GM19372 (cell line): ENCODE results near the gene CCNY.

Source experiments
- ATAC-seq: cut with Tn5 transposase; IDR thresholded peaks from one replicate; pipeline ENCODE4 v1.9.1; 2021; ENCODE audit warnings: mild to moderate bottlenecking, low read depth, moderate library complexity; ENCODE audit not compliant: unreplicated experiment

The CCNY gene

DNA sequence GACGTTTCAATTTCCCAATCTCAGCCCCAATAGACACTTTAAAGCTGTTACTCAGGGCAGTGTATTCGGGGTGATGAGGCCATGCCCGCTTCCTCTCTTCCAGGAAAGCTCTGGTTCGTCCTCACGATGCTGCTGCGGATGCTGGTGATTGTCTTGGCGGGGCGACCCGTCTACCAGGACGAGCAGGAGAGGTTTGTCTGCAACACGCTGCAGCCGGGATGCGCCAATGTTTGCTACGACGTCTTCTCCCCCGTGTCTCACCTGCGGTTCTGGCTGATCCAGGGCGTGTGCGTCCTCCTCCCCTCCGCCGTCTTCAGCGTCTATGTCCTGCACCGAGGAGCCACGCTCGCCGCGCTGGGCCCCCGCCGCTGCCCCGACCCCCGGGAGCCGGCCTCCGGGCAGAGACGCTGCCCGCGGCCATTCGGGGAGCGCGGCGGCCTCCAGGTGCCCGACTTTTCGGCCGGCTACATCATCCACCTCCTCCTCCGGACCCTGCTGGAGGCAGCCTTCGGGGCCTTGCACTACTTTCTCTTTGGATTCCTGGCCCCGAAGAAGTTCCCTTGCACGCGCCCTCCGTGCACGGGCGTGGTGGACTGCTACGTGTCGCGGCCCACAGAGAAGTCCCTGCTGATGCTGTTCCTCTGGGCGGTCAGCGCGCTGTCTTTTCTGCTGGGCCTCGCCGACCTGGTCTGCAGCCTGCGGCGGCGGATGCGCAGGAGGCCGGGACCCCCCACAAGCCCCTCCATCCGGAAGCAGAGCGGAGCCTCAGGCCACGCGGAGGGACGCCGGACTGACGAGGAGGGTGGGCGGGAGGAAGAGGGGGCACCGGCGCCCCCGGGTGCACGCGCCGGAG lies 271.4 kb downstream of the CCNY start:
- ATAC-seq = peak; percentile 52

GRCh38 chr10:35608328-35608672 lies 272.0 kb downstream of the CCNY start:
- ATAC-seq = no peak

GRCh38 chr10:35611750-35612149 lies 275.4 kb downstream of the CCNY start:
- ATAC-seq = no peak

DNA sequence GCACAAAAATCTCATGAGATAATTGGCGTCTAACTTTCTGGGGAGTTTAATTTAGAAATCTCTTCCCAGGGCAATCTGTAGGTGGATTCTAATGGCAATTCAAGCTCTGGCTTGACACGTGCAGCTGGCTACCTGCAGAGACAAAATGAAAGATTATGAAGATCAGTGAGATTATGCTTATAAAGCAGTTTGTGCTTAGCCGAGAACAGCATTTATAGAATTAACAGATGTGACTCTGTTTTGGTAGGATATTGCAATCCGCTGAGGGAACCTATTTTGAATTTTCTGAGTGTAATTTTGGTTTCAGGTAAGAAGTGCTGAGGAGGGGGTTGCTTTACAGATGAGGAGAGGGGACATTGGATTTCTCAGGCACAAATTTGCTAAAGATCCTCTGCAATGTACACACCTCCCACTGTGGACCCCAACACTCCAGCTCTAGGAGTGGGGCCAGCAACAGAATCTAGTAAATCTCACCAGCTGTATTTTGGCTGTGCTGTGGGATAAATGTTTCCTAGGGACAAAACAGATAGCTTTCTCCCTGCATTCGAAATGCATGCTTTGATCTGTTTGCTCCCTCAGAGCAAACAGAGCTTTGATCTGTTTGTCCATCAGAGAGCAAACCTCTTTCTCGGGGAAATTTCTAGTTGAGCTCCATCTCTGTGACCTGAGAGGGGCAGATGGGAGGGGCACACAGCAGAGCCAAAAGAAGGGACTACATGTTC lies 276.2 kb downstream of the CCNY start:
- no peak for ATAC-seq

GRCh38 chr10:35613107-35613440 lies 276.8 kb downstream of the CCNY start:
- no peak for ATAC-seq

DNA sequence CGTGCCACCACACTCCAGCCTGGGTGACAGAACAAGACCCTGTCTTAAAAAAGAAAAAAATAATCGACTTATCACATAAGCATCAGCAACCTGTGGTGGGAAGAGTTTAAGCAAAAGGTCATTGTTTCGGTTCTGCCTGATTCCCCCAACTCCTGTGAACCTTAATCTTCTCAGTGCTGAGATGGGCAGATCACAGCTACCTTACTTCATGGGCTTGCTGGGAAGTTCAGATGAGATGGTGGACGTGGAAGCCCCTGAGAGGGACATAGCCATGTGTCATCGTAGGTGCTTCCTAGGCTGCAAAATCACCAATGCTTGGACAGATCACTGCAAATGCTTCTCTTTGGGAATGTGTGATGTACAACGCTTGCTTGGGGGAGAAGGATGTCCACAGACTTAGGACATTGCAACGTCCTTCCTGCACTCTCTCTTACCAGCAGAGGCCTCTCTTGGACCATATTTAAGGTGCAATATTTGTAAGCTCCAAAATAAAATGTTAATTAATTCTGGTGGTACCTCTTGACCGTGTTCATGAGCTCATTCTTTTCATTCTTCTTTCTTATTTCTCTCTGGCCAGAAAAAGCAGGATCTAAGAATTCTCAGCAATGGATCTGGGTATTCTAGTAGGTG lies 277.4 kb downstream of the CCNY start:
- no peak for ATAC-seq

- no peak for ATAC-seq
Observed at GRCh38 chr10:35614312-35614711, 278.0 kb downstream of the CCNY start.
